ENCODE measurements around the gene RNU2-63P.
"Not testable (repeated sequence)": the region's sequence is repeated elsewhere in the genome, so short reads cannot be mapped to it uniquely, and the experiment has no call there.

Gene RNU2-63P

GRCh38 chr2:88016086-88016959 is at the start of gene RNU2-63P:
Gene RNU2-63P (minus strand): TSS chr2:88016547.
- in situ Hi-C loops (cut with HindIII; ENCODE audit: low sequenced_read_pairs), result no loop called here

GRCh38 chr2:88061295-88061694 is 44.9 kb upstream of the RNU2-63P start:
- in situ Hi-C loops (cut with HindIII; ENCODE audit: low sequenced_read_pairs), result no loop called here

- in situ Hi-C loops (cut with HindIII; ENCODE audit: low sequenced_read_pairs), result no loop called here
Measured at GRCh38 chr2:88060907-88061275, 44.5 kb upstream of the RNU2-63P start.

GRCh38 chr2:88059979-88060906 is 43.9 kb upstream of the RNU2-63P start:
- in situ Hi-C loops (cut with HindIII; ENCODE audit: low sequenced_read_pairs), result loop anchor here (5.0 kb wide), 1 partner anchor 102 kb away; no protein-coding TSS in a partner anchor

GRCh38 chr2:88058191-88058590 is 41.8 kb upstream of the RNU2-63P start:
- in situ Hi-C loops (cut with HindIII; ENCODE audit: low sequenced_read_pairs), result loop anchor here (5.0 kb wide), 1 partner anchor 104 kb away; no protein-coding TSS in a partner anchor

GRCh38 chr2:88057437-88057844 is 41.1 kb upstream of the RNU2-63P start:
- in situ Hi-C loops (cut with HindIII; ENCODE audit: low sequenced_read_pairs), result loop anchor here (5.0 kb wide), 1 partner anchor 105 kb away; no protein-coding TSS in a partner anchor

- in situ Hi-C loops (cut with HindIII; ENCODE audit: low sequenced_read_pairs), result loop anchor here (5.0 kb wide), 1 partner anchor 107 kb away; no protein-coding TSS in a partner anchor
Measured at GRCh38 chr2:88055371-88056128, 39.2 kb upstream of the RNU2-63P start, which contains the start of gene KRCC1. Gene KRCC1 (minus strand): TSS chr2:88055783. CDS start chr2:88028563, 27,220 bp downstream.

GRCh38 chr2:88054782-88055370 is 38.5 kb upstream of the RNU2-63P start:
- in situ Hi-C loops (cut with HindIII; ENCODE audit: low sequenced_read_pairs), result loop anchor here (5.0 kb wide), 1 partner anchor 107 kb away; no protein-coding TSS in a partner anchor

- in situ Hi-C loops (cut with HindIII; ENCODE audit: low sequenced_read_pairs), result no loop called here
Measured at GRCh38 chr2:88053934-88054781, 37.8 kb upstream of the RNU2-63P start.

- in situ Hi-C loops (cut with HindIII; ENCODE audit: low sequenced_read_pairs), result no loop called here
Measured at GRCh38 chr2:88053296-88053695, 36.9 kb upstream of the RNU2-63P start.

- in situ Hi-C loops (cut with HindIII; ENCODE audit: low sequenced_read_pairs), result no loop called here
Measured at GRCh38 chr2:88051792-88052191, 35.4 kb upstream of the RNU2-63P start.

- in situ Hi-C loops (cut with HindIII; ENCODE audit: low sequenced_read_pairs), result no loop called here
Measured at GRCh38 chr2:88049622-88050021, 33.3 kb upstream of the RNU2-63P start.

- in situ Hi-C loops (cut with HindIII; ENCODE audit: low sequenced_read_pairs), result no loop called here
Measured at GRCh38 chr2:88048541-88048940, 32.2 kb upstream of the RNU2-63P start.

- in situ Hi-C loops (cut with HindIII; ENCODE audit: low sequenced_read_pairs), result not testable (repeated sequence)
Measured at GRCh38 chr2:88045561-88045960, 29.2 kb upstream of the RNU2-63P start.

GRCh38 chr2:88042476-88042875 is 26.1 kb upstream of the RNU2-63P start:
- in situ Hi-C loops (cut with HindIII; ENCODE audit: low sequenced_read_pairs), result no loop called here

GRCh38 chr2:88038263-88039105 is 22.1 kb upstream of the RNU2-63P start:
- in situ Hi-C loops (cut with HindIII; ENCODE audit: low sequenced_read_pairs), result no loop called here

- in situ Hi-C loops (cut with HindIII; ENCODE audit: low sequenced_read_pairs), result no loop called here
Measured at GRCh38 chr2:88036606-88037005, 20.3 kb upstream of the RNU2-63P start.

GRCh38 chr2:88036182-88036581 is 19.8 kb upstream of the RNU2-63P start:
- in situ Hi-C loops (cut with HindIII; ENCODE audit: low sequenced_read_pairs), result no loop called here

All from endothelial cell of hepatic sinusoid (primary cell).